Inflammatory macrophage treated with lipopolysaccharide for 1 hour (primary cell): ENCODE measurements around the gene SYT7.

Source experiments
- DNase-seq, 2 donors: peaks; one replicate each; pipeline ENCODE4 v3.0.0-alpha.2; 2020 to 2022

SYT7 gene

GRCh38 chr11:61553373-61554171 is 27.3 kb downstream of the SYT7 start:
- DNase-seq, result peak; percentile 5 to 14

- DNase-seq, result no peak
These were observed 28.7 kb downstream of the SYT7 start for GRCh38 chr11:61552108-61552635.

GRCh38 chr11:61551634-61552033 is 29.2 kb downstream of the SYT7 start:
- DNase-seq, result peak in 1 of 2 donors; percentile 6

- no peak for DNase-seq
These were observed 30.1 kb downstream of the SYT7 start for GRCh38 chr11:61550665-61551227.

GRCh38 chr11:61549662-61550568 is 31.0 kb downstream of the SYT7 start:
- no peak for DNase-seq

- no peak for DNase-seq
These were observed 31.7 kb downstream of the SYT7 start for GRCh38 chr11:61549177-61549576.

- no peak for DNase-seq
These were observed 33.6 kb downstream of the SYT7 start for GRCh38 chr11:61547246-61547645.

- DNase-seq, result no peak
These were observed 34.2 kb downstream of the SYT7 start for GRCh38 chr11:61546663-61547062.

- no peak for DNase-seq
These were observed 35.0 kb downstream of the SYT7 start for GRCh38 chr11:61545921-61546320.

GRCh38 chr11:61545341-61545740 is 35.5 kb downstream of the SYT7 start:
- DNase-seq, result peak; percentile 28

- DNase-seq, result no peak
These were observed 36.4 kb downstream of the SYT7 start for GRCh38 chr11:61544466-61544865.

GRCh38 chr11:61543606-61544306 is 37.1 kb downstream of the SYT7 start:
- DNase-seq, result no peak

GRCh38 chr11:61542705-61543104 is 38.2 kb downstream of the SYT7 start:
- DNase-seq, result no peak

GRCh38 chr11:61542024-61542461 is 38.8 kb downstream of the SYT7 start:
- DNase-seq, result no peak

GRCh38 chr11:61541598-61541997 is 39.3 kb downstream of the SYT7 start:
- DNase-seq, result peak in 1 of 2 donors; percentile 10

- no peak for DNase-seq
These were observed 40.3 kb downstream of the SYT7 start for GRCh38 chr11:61540528-61540927.

GRCh38 chr11:61539831-61540357 is 41.0 kb downstream of the SYT7 start:
- DNase-seq, result no peak

GRCh38 chr11:61539006-61539405 is 41.9 kb downstream of the SYT7 start:
- DNase-seq, result no peak

- DNase-seq, result no peak
These were observed 42.3 kb downstream of the SYT7 start for GRCh38 chr11:61538636-61538961.

GRCh38 chr11:61537326-61537725 is 43.5 kb downstream of the SYT7 start:
- no peak for DNase-seq

- no peak for DNase-seq
These were observed 44.1 kb downstream of the SYT7 start for GRCh38 chr11:61536676-61537270.
